K562 (cell line): Measurements from ENCODE around the gene STOX2. TPM values are rescaled to one million over a fixed set of nuclear protein-coding genes. Genes with fewer than 3 reads are reported as not detected.

Source experiments
- ATAC-seq: fragments of 200-7000 bp; cut with Tn5 transposase; 3 replicates; pipeline ENCODE4 v1.9.1; 2020; ENCODE audit warnings: moderate library complexity
- BruUV-seq: library from RNA; stranded (reverse); fragments of 400-500 nt; replicated peaks from 2 replicates; lab custom pipeline; 2021; lab: Mats Ljungman, UMichigan
- CTCF ChIA-PET: fragments of 300-600 bp; formaldehyde crosslinking; extraction: SDS; loops from one replicate; lab custom pipeline; 2021; ENCODE audit warnings: low intra/inter-chr PET ratio; lab: Yijun Ruan, JAX
- POLR2A ChIA-PET: fragments of 300-600, 350-650 bp; sonication (Branson Sonifier 250); formaldehyde crosslinking; extraction: SDS; loops from one replicate; lab custom pipeline; 2021; ENCODE audit warnings: antibody characterized with exemption, inconsistent platforms; lab: Yijun Ruan, JAX
- DNase-seq, 4 experiments: peaks; one replicate each; pipeline versions ENCODE4 v3.0.0 to v3.0.0-alpha.2; 2011 to 2018; ENCODE audit warnings: low spot score in 3 of 4, mixed read lengths in 3 of 4; ENCODE audit errors: extremely low read depth in 1 of 4
- FAIRE-seq: peaks from 2 replicates; lab custom pipeline; 2011; peaks lifted over from hg19 to GRCh38; lab: Jason Lieb, UNC
- H2AFZ ChIP-seq: 2 replicates; pipeline ENCODE4 v1.6.0; 2011; ENCODE audit warnings: low read depth, low read length, control low read depth, inconsistent platforms
- H3K27ac ChIP-seq: fragments of 200-600 bp; 3 replicates; pipeline ENCODE4 v1.8.0; 2011; ENCODE audit warnings: low read depth, mild to moderate bottlenecking, control low read depth, inconsistent platforms, low read length, moderate library complexity, mixed read lengths; ENCODE audit errors: extremely low read depth
- H3K27me3 ChIP-seq, 2 experiments: fragments of 300-600 bp in 1 of 2; 2 replicates in 1 of 2; 3 replicates in 1 of 2; pipeline versions ENCODE4 v1.6.0 to v1.8.0; 2011; ENCODE audit warnings: inconsistent platforms in 2 of 2, low read length in 2 of 2, mild to moderate bottlenecking in 1 of 2, mixed read lengths in 1 of 2, moderate library complexity in 1 of 2; ENCODE audit not compliant: control insufficient read depth in 2 of 2, insufficient read depth in 2 of 2
- H3K36me3 ChIP-seq: fragments of 300-600 bp; 3 replicates; pipeline ENCODE4 v1.8.0; 2011; ENCODE audit warnings: mild to moderate bottlenecking, low read length, inconsistent platforms; ENCODE audit not compliant: control insufficient read depth, insufficient read depth
- H3K4me1 ChIP-seq, 2 experiments: fragments of 200-600 bp in 1 of 2; replicated peaks in 1 of 2; 2 replicates in 1 of 2; 3 replicates in 1 of 2; pipeline versions ENCODE4 v1.5.1 to v1.8.0; 2011; ENCODE audit warnings: inconsistent platforms in 2 of 2, low read length in 2 of 2, mild to moderate bottlenecking in 1 of 2, mixed read lengths in 1 of 2, moderate library complexity in 1 of 2; ENCODE audit not compliant: control insufficient read depth in 2 of 2, insufficient read depth in 2 of 2
- H3K4me2 ChIP-seq: 2 replicates; pipeline ENCODE4 v1.6.1; 2011; ENCODE audit warnings: low read length, control low read depth, inconsistent platforms, mixed read lengths; ENCODE audit not compliant: insufficient read depth
- H3K4me3 ChIP-seq: fragments of 200-600 bp; sonication (generic), shearing (Covaris generic); 2 replicates; pipeline ENCODE4 v1.5.1; 2016; ENCODE audit warnings: control low read depth, inconsistent platforms
- H3K79me2 ChIP-seq: fragments of 200-600 bp; 3 replicates; pipeline ENCODE4 v1.8.0; 2011; ENCODE audit warnings: low read length, inconsistent platforms; ENCODE audit not compliant: control insufficient read depth, insufficient read depth
- H3K9ac ChIP-seq, 2 experiments: 2 replicates each; pipeline versions ENCODE4 v1.6.0 to v1.6.1; 2011; ENCODE audit warnings: low read depth in 2 of 2, low read length in 2 of 2, control low read depth in 1 of 2, inconsistent platforms in 1 of 2, mild to moderate bottlenecking in 1 of 2, mixed read lengths in 1 of 2; ENCODE audit not compliant: insufficient read depth in 1 of 2
- H3K9me1 ChIP-seq: one replicate; pipeline ENCODE4 v1.6.0; 2011; ENCODE audit warnings: inconsistent platforms, mild to moderate bottlenecking, low read length, moderate library complexity; ENCODE audit not compliant: control insufficient read depth, insufficient read depth
- H3K9me3 ChIP-seq: replicated peaks from 2 replicates; pipeline ENCODE4 v1.5.1; 2011; ENCODE audit warnings: low read depth, low read length, inconsistent platforms; ENCODE audit not compliant: control insufficient read depth, insufficient read depth
- H4K20me1 ChIP-seq: replicated peaks from 2 replicates; pipeline ENCODE4 v1.6.1; 2011; ENCODE audit warnings: low read length, inconsistent platforms, mixed read lengths; ENCODE audit not compliant: control insufficient read depth, insufficient read depth
- ADNP ChIP-seq: fragments of 200-800 bp; sonication (Bioruptor generic); IDR thresholded peaks from 2 replicates; pipeline ENCODE4 v1.6.1; 2016; ENCODE audit warnings: missing genetic modification characterization, missing compliant biosample characterization
- BHLHE40 ChIP-seq: IDR thresholded peaks from 2 replicates; pipeline ENCODE4 v1.6.1; 2011; ENCODE audit warnings: low read length, improper control_type of control experiment
- ELF2 ChIP-seq: fragments of 250-450 bp; sonication (Bioruptor Pico); IDR thresholded peaks from 2 replicates; pipeline ENCODE4 v1.5.0; 2021; ENCODE audit warnings: mild to moderate bottlenecking
- FOSL1 ChIP-seq: fragments of 200-800 bp; sonication (Bioruptor generic); conservative IDR thresholded peaks from 2 replicates; pipeline ENCODE4 v1.6.1; 2016; ENCODE audit warnings: missing genetic modification characterization, missing compliant biosample characterization
- GTF2E2 ChIP-seq: fragments of 200-800 bp; sonication (Bioruptor generic); IDR thresholded peaks from 2 replicates; pipeline ENCODE4 v1.6.1; 2016; ENCODE audit warnings: missing genetic modification characterization, missing compliant biosample characterization
- PHTF2 ChIP-seq: fragments of 250-450 bp; sonication (Bioruptor Pico); IDR thresholded peaks from 2 replicates; pipeline ENCODE4 v1.5.0; 2021; ENCODE audit warnings: mild to moderate bottlenecking
- RNF2 ChIP-seq: sonication (generic); IDR thresholded peaks from 2 replicates; pipeline ENCODE4 v1.6.1; 2016
- SIN3B ChIP-seq: fragments of 450-650 bp; IDR thresholded peaks from 2 replicates; pipeline ENCODE4 v1.6.1; 2017; ENCODE audit warnings: low read depth, mild to moderate bottlenecking, moderate library complexity
- SMARCA4 ChIP-seq: fragments of 450-650 bp; IDR thresholded peaks from 2 replicates; pipeline ENCODE4 v1.6.1; 2016
- SRF ChIP-seq, 2 experiments: fragments of 250-450, 450-650 bp in 1 of 2; sonication (Bioruptor Pico) in 1 of 2; sonication (generic) in 1 of 2; formaldehyde crosslinking; IDR thresholded peaks; 2 replicates each; pipeline versions ENCODE4 v1.5.0 to v1.5.1; 2020 to 2022; ENCODE audit warnings: mild to moderate bottlenecking in 1 of 2, missing genetic modification reagents in 1 of 2
- SUPT5H ChIP-seq: fragments of 450-650 bp; IDR thresholded peaks from 2 replicates; pipeline ENCODE4 v1.6.1; 2016
- TAL1 ChIP-seq: fragments of 450-650 bp; IDR thresholded peaks from 2 replicates; pipeline ENCODE4 v1.6.1; 2016; ENCODE audit warnings: mild to moderate bottlenecking
- TEAD4 ChIP-seq, 2 experiments: sonication (generic) in 1 of 2; formaldehyde crosslinking in 1 of 2; IDR thresholded peaks; 2 replicates each; pipeline versions ENCODE4 v1.6.1 to v1.8.0; 2012 to 2022; ENCODE audit warnings: borderline replicate concordance in 1 of 2, inconsistent platforms in 1 of 2, low read length in 1 of 2, mild to moderate bottlenecking in 1 of 2, missing genetic modification reagents in 1 of 2
- TRIM24 ChIP-seq, 2 experiments: fragments of 450-650 bp; IDR thresholded peaks; 2 replicates each; pipeline ENCODE4 v1.6.1; 2016
- ZNF444 ChIP-seq: fragments of 250-450 bp; sonication (Bioruptor Pico); IDR thresholded peaks from 2 replicates; pipeline ENCODE4 v1.4.0; 2020; ENCODE audit warnings: mild to moderate bottlenecking, moderate library complexity
- WGBS: fragments of 100-300 bp; shearing (Covaris generic); methylation state at CpG from one replicate; pipeline ENCODE4 v1.1.6; 2016; ENCODE audit warnings: low coverage, mixed read lengths; ENCODE audit not compliant: insufficient coverage; ENCODE audit errors: missing lambda C conversion rate; 5-methylcytosine and 5-hydroxymethylcytosine counted together
- in situ Hi-C: fragments of 300-500 bp; cut with MboI; formaldehyde crosslinking; loops from 4 replicates; pipeline ENCODE4 v1.15.0; 2018; ENCODE audit warnings: inconsistent platforms, mixed read lengths
- intact Hi-C: fragments of 100-400 bp; cut with micrococcal nuclease; formaldehyde crosslinking; loops from 2 replicates; pipeline ENCODE4 v1.14.2; 2022
- polyA plus RNA-seq, 8 experiments: library from polyadenylated mRNA; depleted of rRNA in 4 of 8; stranded (reverse) in 5 of 8; unstranded in 3 of 8; fragments of >200 nt; fragmentation: Nextera tagmentation in 2 of 8; fragmentation: Illumina TruSeq in 1 of 8; extraction: Ambion mirVana in 2 of 8; extraction: Trizol in 1 of 8; gene quantifications; 2 replicates each; pipeline versions ENCODE4 v1.2.1 to v1.2.3, GENCODE V29; 2011 to 2014; ENCODE audit warnings: inconsistent platforms in 1 of 8, missing spikeins in 1 of 8
- total RNA-seq, 7 experiments: library from RNA; depleted of rRNA in 6 of 7; stranded (reverse); fragments of >200 nt in 6 of 7; fragmentation: Illumina TruSeq in 2 of 7; extraction: Trizol in 2 of 7; gene quantifications; 2 replicates each; pipeline versions ENCODE4 v1.2.1 to v1.2.3, GENCODE V29; 2011 to 2021; ENCODE audit warnings: low replicate concordance in 1 of 7
- TF ChIP-seq, protein P1 (sequence below): fragments of 450-650 bp; IDR thresholded peaks from 2 replicates; pipeline ENCODE4 v1.7.0; 2016; ENCODE audit warnings: borderline replicate concordance

Gene STOX2
- total and polyA plus RNA-seq, 9 of the 15 experiments (the other 6 are each of a cell fraction or from before 2014, with no cell fraction given), result not detected

DNA sequence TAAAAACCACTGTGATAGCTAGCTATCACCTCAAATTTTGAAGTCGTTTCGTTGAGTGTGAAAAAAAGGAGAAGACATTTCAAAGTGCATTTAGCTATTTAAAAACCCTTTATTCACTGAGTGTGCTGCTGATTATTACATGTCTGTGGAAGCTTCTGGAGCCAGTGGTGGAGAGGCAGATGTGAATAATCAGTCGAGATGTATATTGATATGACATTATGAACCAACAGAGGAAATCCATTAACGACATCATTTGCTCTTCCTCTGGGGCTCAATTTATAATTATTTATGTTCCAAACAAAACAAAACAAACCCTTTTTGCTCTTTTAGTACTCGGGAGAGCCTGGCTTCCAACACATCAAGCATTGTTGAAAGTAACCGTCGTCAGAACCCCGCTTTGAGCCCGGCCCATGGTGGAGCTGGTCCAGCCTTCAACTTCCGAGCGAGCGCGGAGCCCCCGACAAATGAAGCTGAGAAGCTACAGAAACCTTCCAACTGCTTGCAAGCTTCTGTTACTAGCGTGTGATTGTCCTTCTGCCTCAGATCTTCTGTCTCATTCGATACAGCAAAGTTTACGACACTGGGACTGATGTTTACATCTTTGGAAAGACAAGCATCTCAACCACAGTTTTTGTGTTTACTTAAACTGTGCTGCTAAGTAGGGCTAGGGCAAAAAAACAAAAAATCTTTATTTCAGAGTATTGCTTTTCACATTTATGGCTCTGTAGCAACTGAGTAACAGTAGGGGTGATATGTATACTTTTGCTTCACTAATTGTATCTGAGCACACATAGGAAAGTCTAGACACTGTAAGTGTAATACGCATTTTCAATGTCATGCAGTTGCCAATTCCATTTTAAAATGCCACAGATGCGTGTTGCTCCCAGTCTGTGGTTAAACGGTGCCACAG, 111.9 kb downstream of the STOX2 start:
- BruUV-seq, result no TSS peak
- ChIA-PET POLR2A (no interaction called here), CTCF (no interaction called here)
- peak; percentile 23 for FAIRE-seq
- Histone ChIP-seq H3K9me1 (no peaks in the 10 kb centered on the region), H3K9ac (no peak overlapping the region), H3K36me3 (no peaks in the 10 kb centered on the region), H3K4me3 (no peak overlapping the region), H3K27me3 (peaks cover 17 to 21% of the 10 kb centered on the region in 2 experiments), H3K27ac (no peak overlapping the region), H4K20me1 (no peaks in the 10 kb centered on the region)
- no peak for DNase-seq
- WGBS, result 2% methylated on average over 19 of the region's 20 CpGs
- intact Hi-C loops (no loop called here), in situ Hi-C loops (no loop called here)
- peak; percentile 29 for TF ChIP-seq RNF2
- TF ChIP-seq SIN3B, result no peak
- TF ChIP-seq, all 486 proteins: peak for 1
- no peak for ATAC-seq
- H3K4me2 ChIP-seq, result no peak overlapping the region
- no peaks in the 10 kb centered on the region; a peak in 1 of 5 replicates for H3K4me1 ChIP-seq
- H3K79me2 ChIP-seq, result no peaks in the 10 kb centered on the region
- no peak overlapping the region for H2AFZ ChIP-seq
- no peaks in the 10 kb centered on the region for H3K9me3 ChIP-seq

DNA sequence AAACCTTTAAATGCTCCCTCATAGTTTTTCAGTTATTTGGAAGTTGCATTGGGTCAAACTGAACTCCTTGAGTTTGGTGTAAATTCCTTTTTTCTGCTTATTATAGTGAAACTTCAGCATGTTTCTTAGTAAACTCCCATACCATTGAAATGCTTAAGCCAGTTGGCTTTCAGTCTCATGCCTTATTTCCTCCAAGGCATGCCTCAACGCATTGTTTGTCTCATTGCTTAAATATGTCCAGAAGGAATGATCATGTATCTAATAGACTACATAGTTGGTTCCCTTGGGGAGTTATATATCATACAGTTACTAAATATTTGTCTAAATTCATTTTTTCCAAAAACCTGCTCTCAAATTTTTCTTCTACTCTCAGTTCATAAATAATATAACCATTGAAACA, 114.0 kb downstream of the STOX2 start:
- Histone ChIP-seq H3K27me3 (peaks cover 17 to 21% of the 10 kb centered on the region in 2 experiments), H3K9me3 (no peaks in the 10 kb centered on the region), H3K4me3 (no peak overlapping the region), H3K27ac (no peak overlapping the region), H2AFZ (no peak overlapping the region), H3K9ac (no peak overlapping the region), H3K4me1 (no peaks in the 10 kb centered on the region), H4K20me1 (no peaks in the 10 kb centered on the region), H3K36me3 (no peaks in the 10 kb centered on the region), H3K79me2 (no peaks in the 10 kb centered on the region), H3K4me2 (no peak overlapping the region), H3K9me1 (no peaks in the 10 kb centered on the region)
- BruUV-seq, result no TSS peak
- no peak for DNase-seq
- ChIA-PET CTCF (no interaction called here), POLR2A (no interaction called here)
- in situ Hi-C loops, result no loop called here
- no peak for ATAC-seq
- WGBS, result 0% methylated on average over 1 of the region's 1 CpG
- no peak for FAIRE-seq
- intact Hi-C loops, result no loop called here
- TF ChIP-seq GTF2E2 (no peak), ELF2 (CRISPR knock-in tag) (no peak), ADNP (tag) (no peak), TRIM24 (IDR thresholded peaks at IDR 0.05) (no peak), FOSL1 (tag) (no peak), ZNF444 (CRISPR knock-in tag) (no peak), SMARCA4 (no peak), SRF (CRISPR knock-in tag; IDR thresholded peaks at IDR 0.05) (no peak), BHLHE40 (no peak), PHTF2 (CRISPR knock-in tag) (no peak), SUPT5H (no peak), TAL1 (no peak), TEAD4 (IDR thresholded peaks at IDR 0.05; ENCODE audit: low read length) (no peak), TEAD4 (CRISPR knock-in tag; IDR thresholded peaks at IDR 0.05; ENCODE audit: borderline replicate concordance) (no peak)
- TF ChIP-seq, protein P1, sequence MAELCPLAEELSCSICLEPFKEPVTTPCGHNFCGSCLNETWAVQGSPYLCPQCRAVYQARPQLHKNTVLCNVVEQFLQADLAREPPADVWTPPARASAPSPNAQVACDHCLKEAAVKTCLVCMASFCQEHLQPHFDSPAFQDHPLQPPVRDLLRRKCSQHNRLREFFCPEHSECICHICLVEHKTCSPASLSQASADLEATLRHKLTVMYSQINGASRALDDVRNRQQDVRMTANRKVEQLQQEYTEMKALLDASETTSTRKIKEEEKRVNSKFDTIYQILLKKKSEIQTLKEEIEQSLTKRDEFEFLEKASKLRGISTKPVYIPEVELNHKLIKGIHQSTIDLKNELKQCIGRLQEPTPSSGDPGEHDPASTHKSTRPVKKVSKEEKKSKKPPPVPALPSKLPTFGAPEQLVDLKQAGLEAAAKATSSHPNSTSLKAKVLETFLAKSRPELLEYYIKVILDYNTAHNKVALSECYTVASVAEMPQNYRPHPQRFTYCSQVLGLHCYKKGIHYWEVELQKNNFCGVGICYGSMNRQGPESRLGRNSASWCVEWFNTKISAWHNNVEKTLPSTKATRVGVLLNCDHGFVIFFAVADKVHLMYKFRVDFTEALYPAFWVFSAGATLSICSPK, result no peak
